OCI-M2 (cell line): ENCODE results near the gene TP73.

Source experiments
- DNase-seq: peaks from one replicate; lab custom pipeline; 2025; ENCODE audit not compliant: unreplicated experiment; lab: John Stamatoyannopoulos, UW

The TP73 gene

DNA sequence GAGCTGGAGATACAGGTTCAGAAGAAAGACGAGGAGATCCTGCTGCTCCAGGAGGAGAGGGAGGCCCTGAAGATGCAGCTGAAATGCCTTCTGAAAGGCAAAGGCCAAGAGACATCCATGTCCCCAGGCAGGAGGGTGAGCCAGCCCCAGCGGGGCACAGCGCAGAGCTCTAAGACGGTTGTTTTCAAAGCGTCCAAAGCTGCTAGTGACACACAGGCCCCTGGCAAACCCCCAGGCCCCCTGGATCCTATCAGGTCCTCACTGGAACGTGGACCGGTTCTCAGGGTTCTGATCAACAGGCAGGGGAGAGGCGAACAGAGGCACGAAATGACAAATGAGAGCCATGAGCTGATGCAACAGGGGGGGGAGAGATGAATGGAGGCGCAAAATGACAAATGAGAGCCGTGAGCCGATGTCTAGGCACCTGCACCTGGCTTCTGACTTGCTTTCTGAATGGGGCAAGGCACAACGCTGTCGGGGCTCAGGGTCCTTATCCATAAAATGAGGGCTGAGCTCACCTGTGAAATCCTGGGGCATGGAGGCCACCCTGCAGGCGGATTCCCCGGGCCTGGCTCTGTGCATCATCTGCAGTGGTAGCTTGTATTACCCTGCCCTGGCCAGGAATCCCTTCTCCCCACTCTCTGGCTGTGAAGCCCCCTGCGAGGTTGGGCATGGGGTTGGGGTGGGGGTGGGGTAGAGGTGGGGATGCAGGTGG lies 109.1 kb downstream of the TP73 start:
- no peak for DNase-seq

DNA sequence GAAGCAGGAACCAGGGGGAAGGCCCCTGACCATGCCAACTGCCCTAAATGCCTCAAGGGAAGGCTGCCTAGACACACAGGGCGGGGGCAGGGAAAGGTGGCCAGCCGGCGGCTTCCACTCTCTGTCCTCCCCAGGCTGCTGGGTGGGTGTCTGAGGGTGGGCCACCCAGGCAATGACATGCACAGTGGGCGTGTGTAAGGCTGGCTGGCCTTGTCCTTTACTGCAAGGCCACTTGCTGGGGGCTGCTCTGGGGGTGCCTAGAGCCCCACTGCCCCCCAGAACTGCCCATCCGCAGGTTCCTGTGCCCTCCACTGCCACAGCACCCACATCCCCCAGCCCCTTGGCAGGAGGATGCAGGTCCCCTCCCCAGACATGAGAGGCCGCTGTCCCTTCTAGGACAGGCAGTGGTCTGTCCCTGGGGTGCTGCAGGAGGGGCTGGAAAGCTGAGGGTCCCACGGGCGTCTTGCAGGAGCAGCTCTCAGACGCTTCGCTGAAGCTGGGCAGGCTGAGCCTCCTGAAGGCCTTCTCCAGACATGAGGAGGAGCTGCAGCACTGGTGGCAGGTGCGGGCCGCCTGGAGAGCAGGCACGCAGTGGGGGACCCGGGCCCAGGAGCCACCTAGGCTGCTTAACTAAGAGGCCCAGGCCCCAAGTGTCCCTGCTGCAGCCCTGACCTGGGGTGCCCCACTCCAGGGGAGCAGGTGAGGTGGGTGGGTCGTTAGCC lies 110.0 kb downstream of the TP73 start:
- no peak for DNase-seq

DNA sequence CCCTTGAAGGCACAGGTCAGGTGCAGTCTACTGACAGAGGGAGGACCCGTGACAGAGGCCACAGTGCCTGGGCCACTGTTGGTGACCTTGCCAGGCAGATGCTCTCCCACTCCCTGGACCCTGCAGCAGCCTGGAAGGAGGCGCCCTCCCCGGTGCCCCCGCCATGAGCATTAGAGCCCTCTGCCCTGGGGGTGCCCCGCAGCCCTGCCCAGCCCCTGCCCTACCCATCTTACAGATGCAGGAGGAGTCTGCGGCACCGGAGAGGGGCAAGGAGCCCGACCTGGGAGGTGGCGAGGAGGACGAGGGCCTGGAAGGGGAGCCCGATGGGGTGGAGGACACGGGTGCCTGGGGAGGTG lies 110.5 kb downstream of the TP73 start:
- no peak for DNase-seq

DNA sequence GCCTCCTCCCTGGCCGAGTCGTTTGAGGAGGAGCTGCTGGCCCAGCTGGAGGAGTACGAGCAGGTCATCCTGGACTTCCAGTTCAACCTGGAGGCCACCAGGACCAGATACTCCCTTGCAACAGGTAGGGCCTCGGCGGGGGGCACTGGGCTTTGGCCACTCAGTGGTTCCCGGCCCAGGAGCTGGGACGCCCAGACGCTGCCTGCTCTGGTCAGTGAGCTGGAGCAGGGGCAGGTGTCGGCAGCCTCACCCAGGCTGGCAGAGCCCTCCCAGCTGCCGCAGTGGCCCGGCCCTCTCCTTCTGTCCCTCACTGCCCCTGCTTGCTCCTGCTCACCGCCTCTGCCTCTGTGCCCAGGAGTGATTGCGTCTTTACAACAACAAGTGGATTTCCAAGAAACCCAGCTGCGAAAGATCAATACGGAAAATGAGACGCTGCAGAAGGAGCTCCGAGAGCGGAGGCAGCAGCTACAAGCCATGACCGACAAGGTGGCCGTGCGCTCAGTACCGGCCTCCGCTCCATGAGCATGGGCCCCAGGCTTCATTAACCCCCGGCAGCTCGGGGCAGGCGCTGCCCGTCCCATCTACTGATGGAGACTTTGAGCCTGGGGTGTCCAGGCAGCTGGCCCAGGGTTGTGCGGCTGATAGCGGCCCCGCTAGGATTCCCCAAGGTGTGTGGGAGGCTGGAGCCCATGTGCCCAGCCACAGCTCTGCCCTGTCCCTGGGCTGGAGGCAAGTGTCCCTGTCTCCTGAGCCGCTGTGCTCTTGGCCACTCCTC lies 111.2 kb downstream of the TP73 start:
- DNase-seq, result no peak

DNA sequence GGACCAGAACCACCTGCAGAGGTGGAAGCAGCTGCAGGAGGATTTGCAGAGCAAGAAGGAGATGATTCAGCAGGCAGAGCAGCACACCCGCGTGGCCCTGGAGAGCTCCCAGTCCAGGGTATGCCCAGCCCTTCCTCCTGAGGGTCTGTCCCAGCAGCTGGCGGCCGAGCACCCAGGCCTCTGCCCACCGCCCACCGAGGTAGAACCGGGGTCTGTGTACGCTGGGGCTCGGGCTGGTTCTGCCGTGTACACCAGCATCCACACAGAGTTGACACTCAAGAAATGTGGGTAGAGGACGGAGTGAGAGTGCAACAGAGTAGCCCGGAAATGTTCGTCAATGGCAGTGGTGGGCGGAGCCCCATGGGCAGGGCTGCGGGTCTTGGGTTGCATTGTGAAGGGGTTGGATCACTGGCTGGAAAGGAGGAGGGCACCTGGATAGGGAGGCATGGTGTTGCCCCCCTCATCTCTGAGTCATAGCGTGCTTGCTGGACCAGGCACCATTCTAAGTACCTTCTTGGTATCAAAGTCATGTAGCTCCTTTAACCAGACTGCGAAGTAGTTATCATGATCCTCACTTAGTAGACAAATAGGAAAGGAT lies 115.1 kb downstream of the TP73 start:
- DNase-seq, result no peak

DNA sequence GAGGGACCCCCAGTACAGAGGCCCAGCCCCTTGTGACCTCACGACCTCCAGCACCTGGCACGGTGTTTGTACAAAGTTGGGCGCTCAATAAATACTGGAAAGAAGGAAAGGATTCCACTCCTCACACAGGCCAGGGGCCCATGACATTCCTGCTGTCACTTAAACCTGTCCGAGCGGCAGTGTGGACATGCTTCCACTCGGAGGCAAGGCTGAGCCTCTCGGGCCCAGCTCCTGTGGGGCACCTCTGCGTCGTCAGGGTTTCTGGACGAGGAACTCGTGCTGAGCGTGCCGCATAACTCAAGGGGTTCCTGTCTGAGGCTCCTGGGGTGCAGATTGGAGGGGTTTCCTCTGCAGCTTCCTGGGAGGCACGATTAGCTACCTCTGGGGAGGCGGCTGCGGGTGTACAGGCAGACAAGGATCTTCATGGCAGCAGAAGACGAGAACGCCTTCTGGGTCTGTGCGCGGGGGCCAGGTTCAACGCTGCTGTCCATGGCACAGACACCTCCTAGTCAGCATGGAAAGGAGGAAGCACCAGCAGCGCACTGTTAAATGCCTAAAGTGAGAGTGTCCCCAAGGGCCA lies 116.6 kb downstream of the TP73 start:
- DNase-seq, result no peak

DNA sequence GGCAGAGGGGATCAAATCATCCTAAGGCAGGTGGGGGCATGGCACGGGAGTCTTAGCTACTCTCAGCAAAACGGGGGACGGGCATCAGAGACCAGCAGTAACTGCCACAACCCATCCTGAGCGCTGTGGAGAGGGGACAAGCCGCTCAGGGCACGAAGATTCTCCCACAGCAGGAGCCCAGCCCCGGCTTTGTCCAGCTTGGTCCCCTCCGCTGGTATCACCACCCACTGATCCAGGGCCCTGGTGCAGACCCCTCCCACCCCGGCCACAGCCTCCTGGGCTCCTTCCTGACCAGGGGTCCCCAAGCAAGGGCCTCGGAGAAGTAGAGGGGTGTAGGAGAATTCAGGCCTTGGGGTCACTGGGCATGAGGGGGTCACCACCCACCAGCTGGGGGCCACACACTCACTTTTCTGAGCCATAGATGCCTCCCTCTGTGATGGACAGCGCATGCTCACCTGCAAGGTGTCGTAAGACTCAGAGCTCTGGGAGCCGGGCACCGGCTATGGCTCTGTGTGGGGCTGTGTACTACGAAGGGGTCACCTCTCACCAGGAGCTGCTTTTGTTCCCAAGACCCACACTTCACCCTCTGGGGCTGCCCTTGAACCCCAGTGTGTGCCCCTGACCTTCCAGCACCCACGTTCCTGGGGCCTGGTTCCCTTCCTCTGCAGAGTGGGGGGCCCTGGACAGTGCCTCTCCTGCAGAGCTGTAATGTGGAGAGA lies 117.9 kb downstream of the TP73 start:
- no peak for DNase-seq

DNA sequence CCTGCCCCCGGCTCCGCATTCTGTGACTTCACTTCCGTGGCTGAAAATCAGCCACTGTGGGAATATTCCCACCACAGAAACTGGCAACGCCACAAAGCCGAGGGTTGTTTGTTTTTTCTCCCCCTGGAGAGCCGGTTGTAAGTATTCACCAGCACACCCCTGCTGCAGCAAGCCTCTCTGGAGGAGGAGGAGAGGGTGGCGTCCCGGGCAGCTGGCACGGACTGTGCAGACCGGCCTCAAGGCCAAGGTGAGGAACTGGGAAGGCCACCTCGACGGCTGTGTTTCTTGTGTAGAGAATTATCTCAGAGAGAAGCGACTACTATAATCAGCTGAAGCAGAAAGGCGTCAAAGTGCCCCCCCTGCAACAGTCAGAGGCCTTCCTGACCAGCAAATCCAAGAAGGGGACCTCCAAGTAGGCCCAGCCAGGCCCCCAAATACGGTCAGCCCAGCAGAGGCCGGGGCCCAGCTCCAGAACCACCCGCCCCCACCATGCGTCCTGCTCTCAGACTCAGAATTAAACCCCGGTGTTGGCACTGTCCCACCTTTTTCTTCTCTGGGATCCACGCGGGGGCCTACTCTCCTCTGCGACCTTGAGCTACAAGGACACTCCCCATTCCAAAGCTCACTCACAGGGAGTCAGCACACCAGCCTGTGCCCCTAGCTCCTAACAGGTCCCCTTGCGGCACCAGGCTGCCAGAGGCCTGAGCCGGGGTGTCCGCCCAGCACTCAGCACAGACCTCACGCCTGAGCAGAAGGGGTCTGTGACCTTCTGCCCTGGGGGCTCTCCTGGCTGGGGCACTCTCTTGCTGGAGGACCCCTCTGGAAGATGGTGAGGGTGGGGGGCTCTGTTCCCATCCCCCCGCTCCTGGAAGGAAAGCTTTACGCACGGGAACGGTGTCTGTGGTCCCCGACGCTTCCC lies 119.1 kb downstream of the TP73 start:
- no peak for DNase-seq

DNA sequence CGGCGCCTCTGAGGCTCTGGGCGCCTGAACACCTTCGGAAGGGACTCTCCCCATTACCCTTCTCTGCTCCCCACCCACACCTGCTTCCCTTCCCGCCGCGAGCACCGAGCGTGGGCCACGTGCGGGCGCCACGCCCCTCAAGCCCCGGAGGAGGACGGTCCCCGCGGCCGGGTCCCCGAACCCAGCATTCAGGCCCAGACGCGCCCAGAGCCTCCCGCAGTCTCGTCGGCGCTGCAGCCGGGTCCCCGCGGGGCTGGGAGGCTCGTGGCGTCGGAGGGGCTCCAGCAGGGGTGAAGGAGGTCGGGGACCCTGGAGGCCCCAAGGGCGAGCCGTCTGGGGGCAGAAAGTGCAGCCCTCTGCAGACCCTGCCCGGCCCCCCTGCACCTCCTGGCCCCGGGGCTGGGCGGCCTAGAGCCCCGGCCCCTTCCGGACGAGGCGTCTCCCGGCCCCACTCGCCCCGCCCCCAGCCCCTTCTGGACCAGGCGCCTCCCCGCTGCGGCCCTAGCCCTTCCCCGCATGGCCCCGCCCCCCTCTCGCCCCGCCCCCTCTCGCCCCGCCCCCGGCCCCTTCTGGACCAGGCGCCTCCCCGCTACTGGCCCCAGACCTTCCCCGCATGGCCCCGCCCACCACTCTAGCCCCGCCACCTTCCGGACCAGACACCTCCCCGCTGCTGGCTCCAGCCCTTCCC lies 119.9 kb downstream of the TP73 start:
- no peak for DNase-seq

DNA sequence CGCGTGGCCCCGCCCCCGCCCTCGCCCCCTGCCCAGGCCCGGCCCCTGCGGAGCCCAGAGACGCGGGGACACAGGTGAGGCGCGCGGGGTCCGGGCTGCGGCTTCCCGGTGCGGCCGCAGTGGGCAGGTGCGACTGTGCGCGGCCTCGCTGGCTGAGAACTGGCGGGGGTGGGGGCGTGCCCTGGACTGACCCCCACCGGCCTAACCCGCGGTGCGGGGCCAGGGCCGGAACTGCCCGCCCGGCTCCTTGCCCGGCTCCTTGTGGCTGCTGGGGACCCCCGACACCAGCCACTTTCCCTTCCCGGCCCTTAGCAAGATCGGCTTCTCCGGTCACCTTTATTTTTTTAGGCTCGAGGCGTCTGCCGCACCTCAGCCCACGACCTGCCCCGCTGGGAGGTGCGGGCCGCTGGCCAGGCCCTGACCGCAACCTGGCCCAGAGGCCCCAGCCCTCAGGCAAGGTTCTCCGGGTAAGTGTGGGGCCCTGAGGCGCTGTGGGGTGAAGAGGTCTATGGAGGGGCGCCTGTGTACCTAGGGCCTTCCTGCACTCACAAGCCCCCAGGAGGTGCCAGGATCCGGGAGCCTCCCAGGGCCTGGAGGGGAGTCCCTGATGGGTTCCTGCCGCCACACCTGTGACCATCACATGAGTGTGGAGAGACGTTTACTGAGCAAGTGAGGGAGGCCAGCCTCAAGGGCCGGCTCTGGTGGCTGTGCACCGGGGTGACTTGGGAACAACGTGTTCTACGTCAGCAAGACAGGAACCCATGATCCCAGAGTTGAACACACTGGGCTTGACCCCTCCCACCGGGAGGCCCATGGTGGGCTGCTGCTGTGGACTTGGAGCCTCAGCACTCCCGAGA lies 120.6 kb downstream of the TP73 start, which contains the start of gene SMIM1:
TSS of gene SMIM1 (plus strand) at position 35 of the 857 bp plus-strand sequence. CDS start 2,625 bp downstream, outside the sequence.
- DNase-seq, result no peak

DNA sequence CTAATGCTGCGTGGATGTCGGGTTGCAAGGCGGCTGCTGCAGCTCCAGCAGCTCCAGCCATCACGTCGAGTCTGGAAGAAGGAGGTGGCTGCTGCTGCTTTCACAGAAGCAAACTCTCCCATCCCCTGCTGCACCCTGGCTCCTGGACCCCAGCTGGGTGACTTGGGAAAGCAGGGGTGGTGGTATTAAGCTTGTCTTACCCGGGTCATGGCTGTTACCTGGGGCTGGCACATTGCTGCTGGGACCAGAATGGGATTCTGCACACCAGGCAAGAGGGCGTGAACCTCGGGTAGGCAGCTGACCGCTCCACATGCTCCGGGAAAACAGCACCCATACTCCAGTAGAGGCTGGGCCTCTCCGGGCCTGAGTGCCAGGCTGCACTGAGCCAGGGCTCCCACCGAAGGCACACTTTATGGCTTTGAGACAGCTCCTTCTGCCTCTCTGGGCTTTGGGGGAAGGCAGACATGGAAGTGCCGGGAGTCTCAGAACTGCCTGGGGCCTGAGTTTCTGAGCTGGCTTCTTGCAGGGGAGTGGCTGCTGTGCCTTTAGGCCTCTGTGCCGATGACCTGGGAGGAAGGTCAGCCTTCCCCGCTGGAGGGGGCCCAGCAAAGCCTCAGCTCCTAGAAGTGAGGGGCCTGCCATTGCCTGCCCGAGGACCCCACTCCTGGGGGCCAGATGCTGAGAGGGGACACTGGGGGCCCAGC lies 121.4 kb downstream of the TP73 start:
- DNase-seq, result no peak

DNA sequence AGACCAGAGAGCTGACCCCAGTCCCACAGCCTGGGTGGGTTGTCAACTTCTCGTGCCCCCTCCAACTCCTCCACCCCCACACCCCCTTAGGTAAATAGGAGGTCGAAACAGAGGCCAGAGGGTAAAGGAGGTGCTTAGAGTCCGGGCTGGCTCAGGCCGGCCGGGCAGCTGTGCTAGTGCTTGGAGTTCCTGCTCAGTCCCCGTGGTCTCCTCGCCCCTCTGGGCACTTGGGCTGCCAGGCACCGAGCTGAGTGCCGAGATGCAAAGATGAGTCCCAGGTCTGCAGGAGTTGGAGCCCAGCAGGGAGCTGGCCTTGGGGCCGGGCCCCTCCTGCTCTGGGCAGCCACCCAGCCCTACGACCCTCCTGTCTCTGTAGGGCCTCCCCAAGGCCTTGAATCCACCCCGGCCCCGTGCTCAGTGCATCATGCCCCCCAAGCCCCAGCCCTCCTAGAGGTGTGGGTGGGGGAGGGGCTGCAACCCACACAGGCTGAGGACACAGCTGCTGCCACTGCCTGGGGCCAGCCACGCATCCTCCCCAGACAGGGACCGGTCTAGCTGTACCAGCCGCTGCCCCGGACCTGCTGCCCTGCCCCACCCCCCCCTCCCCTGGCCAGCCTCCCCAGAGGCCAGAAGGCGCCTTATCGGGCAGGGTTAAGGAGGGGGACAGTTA lies 122.1 kb downstream of the TP73 start:
- DNase-seq, result no peak

DNA sequence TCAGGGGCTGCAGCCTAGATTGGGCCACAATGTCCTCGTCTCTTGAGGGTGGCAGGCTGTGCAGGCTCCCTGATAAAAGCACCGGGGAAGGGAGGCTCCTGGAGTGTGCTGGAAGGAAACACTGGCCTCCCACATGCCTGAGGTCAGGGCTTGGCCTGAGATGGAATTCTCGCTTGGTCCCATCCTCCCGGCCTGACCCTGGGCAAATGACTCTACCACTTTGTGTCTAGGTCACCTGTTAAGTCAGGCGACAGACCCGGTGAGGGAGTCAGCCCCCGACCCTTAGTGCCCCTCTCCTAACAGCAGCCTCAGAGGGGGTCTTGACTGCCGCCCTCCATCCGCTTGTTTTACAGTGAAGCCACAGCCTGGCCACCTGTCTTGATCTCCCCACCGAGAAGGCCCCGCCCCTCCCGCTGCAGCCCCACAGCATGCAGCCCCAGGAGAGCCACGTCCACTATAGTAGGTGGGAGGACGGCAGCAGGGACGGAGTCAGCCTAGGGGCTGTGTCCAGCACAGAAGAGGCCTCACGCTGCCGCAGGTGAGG lies 122.7 kb downstream of the TP73 start:
- peak; percentile 64 for DNase-seq

DNA sequence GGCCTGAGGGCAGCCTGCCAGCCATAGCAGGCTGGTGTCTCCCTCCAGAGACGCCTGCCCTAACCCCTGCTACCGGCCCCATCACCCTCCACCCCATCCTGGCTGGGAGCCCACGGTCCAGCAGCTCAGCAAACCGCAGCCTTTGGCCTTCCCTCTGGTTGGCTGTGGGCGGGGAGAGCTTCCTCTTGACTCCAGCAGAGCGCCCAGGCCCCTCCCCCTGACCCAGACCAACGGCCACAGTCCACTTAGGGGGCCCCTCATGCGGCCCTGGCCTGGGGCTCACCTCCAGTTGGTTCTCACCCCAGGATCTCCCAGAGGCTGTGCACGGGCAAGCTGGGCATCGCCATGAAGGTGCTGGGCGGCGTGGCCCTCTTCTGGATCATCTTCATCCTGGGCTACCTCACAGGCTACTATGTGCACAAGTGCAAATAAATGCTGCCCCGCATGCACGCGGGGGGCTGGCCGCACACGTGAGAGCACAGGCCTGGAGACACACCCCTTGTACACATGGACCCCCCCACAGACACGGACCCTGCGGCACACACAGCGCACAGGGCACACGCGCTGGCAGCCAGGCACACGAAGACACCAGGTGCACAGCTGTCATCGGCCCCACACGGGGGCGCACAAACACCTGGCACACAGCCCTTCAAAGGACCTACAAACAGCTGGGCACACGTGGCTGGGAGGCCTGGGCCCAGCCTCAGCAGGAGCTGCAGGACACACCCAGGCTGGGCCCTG lies 123.3 kb downstream of the TP73 start:
- DNase-seq, result no peak

DNA sequence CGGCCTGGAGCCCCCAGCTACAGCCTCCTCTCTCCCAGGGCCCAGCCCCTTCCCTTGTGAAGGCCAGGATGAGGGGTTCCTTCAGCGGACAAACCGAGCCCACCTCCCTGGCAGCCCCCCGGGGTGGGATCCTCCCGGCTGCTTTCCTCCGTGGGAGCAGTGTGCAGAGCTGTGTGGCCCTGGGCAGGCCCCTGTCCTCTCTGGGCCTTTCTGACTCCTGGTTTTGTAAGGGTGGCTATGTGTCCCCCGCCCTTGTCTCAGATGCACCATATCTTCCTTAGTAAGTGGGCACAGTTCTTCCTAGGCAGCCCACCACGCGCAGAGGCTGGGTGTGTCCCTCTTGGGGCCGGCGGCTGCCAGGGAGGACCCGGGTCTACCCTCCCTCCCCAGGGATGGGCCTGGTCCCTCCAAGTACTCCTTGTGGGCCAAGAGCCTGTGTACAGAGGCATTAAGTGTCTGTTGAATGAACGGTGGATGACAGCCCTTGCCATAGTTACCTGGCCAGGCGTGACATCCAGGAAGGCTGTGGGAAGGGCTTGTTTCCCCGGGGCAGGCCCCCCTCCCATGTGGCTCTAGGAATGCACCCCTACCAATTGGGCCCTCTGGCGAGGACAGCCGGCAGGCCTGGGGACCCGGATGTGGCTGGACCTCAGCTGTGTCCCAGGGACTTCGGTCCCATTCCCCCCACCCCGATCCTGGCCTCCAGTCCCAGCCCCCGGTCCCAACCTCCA lies 124.1 kb downstream of the TP73 start:
- DNase-seq, result no peak
